MCF 10A (cell line): ENCODE data around the gene PAPPA2. TPM values are rescaled to one million over a fixed set of nuclear protein-coding genes. Genes with fewer than 3 reads are reported as not detected.

Experiments
- BruUV-seq: library from RNA; stranded (reverse); fragments of 400-500 nt; replicated peaks from 2 replicates; lab custom pipeline; 2021; lab: Mats Ljungman, UMichigan
- CTCF ChIA-PET: fragments of 300-600 bp; sonication (Branson Sonifier 250); formaldehyde crosslinking; extraction: SDS; loops from one replicate; lab custom pipeline; 2021; ENCODE audit warnings: antibody characterized with exemption, inconsistent platforms; lab: Yijun Ruan, JAX
- POLR2A ChIA-PET: fragments of 300-600, 350-650 bp; sonication (Branson Sonifier 250); formaldehyde crosslinking; extraction: SDS; loops from one replicate; lab custom pipeline; 2020; ENCODE audit warnings: antibody characterized with exemption, inconsistent platforms; lab: Yijun Ruan, JAX
- DNase-seq: peaks from one replicate; pipeline ENCODE4 v3.0.0-alpha.2; 2018; ENCODE audit not compliant: unreplicated experiment
- H3K27ac Mint-ChIP-seq: one replicate; pipeline ENCODE4 v1.8.0; 2022; ENCODE audit warnings: mild to moderate bottlenecking, low read depth, mixed read lengths; ENCODE audit not compliant: unreplicated experiment
- H3K27me3 Mint-ChIP-seq: one replicate; pipeline ENCODE4 v1.8.0; 2022; ENCODE audit warnings: mixed read lengths; ENCODE audit not compliant: insufficient read depth, unreplicated experiment
- H3K36me3 Mint-ChIP-seq: one replicate; pipeline ENCODE4 v1.8.0; 2022; ENCODE audit warnings: mild to moderate bottlenecking, moderate library complexity, mixed read lengths; ENCODE audit not compliant: insufficient read depth, unreplicated experiment
- H3K4me1 Mint-ChIP-seq: one replicate; pipeline ENCODE4 v1.8.0; 2022; ENCODE audit warnings: mixed read lengths; ENCODE audit not compliant: insufficient read depth, unreplicated experiment
- H3K4me3 Mint-ChIP-seq: one replicate; pipeline ENCODE4 v1.8.0; 2022; ENCODE audit warnings: mild to moderate bottlenecking, moderate library complexity, mixed read lengths; ENCODE audit not compliant: unreplicated experiment
- H3K9me3 Mint-ChIP-seq: one replicate; pipeline ENCODE4 v1.8.0; 2022; ENCODE audit warnings: mixed read lengths; ENCODE audit not compliant: unreplicated experiment
- intact Hi-C: fragments of 100-400 bp; cut with micrococcal nuclease; formaldehyde crosslinking; loops from 2 replicates; pipeline ENCODE4 v1.14.1; 2022
- total RNA-seq: library from RNA; stranded (reverse); gene quantifications from 2 replicates; pipeline ENCODE4 v1.2.3, GENCODE V29; 2022
- TF ChIP-seq, protein P1 (sequence below): fragments of 200-600 bp; IDR thresholded peaks from one replicate; pipeline ENCODE4 v1.8.0; 2022; ENCODE audit warnings: antibody characterized with exemption, mild to moderate bottlenecking; ENCODE audit not compliant: unreplicated experiment

PAPPA2 gene
- total RNA-seq, 1 experiment from 2014 or later: 11.5 TPM

DNA sequence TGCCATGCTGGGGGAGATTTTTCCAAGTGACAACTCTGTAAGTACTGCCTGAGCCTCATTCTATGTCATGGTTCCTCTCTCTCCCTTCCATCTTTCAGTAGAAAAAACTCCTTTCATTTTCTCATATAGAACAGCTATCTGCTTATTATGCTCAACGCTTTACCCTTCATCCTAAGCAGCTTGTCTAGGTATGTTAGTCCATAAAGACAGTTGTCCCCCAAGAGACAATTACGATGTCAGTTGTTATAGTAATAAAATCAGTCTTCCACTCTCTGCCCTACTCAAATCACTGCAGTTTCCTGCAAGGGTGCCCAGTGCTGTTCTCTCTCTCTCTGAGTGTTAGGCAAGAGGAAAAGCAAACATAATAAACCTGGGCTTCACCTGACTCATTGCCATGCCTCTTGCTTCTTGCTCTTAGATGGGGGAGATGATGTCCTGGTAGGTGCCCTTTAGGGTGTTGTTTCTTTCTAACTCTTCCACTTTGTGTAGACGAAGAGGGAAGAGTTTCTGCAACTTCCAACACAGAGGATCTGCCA is 59.4 kb downstream of the PAPPA2 start:
- no peak overlapping the region for H3K4me3 Mint-ChIP-seq
- no peaks in the 10 kb centered on the region for H3K36me3 Mint-ChIP-seq
- TF ChIP-seq, protein P1, sequence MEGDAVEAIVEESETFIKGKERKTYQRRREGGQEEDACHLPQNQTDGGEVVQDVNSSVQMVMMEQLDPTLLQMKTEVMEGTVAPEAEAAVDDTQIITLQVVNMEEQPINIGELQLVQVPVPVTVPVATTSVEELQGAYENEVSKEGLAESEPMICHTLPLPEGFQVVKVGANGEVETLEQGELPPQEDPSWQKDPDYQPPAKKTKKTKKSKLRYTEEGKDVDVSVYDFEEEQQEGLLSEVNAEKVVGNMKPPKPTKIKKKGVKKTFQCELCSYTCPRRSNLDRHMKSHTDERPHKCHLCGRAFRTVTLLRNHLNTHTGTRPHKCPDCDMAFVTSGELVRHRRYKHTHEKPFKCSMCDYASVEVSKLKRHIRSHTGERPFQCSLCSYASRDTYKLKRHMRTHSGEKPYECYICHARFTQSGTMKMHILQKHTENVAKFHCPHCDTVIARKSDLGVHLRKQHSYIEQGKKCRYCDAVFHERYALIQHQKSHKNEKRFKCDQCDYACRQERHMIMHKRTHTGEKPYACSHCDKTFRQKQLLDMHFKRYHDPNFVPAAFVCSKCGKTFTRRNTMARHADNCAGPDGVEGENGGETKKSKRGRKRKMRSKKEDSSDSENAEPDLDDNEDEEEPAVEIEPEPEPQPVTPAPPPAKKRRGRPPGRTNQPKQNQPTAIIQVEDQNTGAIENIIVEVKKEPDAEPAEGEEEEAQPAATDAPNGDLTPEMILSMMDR: no peak
- H3K9me3 Mint-ChIP-seq: no peaks in the 10 kb centered on the region
- H3K27ac Mint-ChIP-seq: no peak overlapping the region
- ChIA-PET CTCF (interaction anchor here (1.5 kb wide), 1 partner anchor 37 kb away, joined by 6 read pairs; no protein-coding TSS in a partner anchor), POLR2A (interaction anchor here (0.8 kb wide), 1 partner anchor 11 kb away, joined by 3 read pairs; no protein-coding TSS in a partner anchor)
- peak; percentile 27 for DNase-seq
- peaks cover 55% of the 10 kb centered on the region for H3K27me3 Mint-ChIP-seq
- BruUV-seq: no TSS peak
- peaks cover 14% of the 10 kb centered on the region for H3K4me1 Mint-ChIP-seq
- intact Hi-C loops: no loop called here

DNA sequence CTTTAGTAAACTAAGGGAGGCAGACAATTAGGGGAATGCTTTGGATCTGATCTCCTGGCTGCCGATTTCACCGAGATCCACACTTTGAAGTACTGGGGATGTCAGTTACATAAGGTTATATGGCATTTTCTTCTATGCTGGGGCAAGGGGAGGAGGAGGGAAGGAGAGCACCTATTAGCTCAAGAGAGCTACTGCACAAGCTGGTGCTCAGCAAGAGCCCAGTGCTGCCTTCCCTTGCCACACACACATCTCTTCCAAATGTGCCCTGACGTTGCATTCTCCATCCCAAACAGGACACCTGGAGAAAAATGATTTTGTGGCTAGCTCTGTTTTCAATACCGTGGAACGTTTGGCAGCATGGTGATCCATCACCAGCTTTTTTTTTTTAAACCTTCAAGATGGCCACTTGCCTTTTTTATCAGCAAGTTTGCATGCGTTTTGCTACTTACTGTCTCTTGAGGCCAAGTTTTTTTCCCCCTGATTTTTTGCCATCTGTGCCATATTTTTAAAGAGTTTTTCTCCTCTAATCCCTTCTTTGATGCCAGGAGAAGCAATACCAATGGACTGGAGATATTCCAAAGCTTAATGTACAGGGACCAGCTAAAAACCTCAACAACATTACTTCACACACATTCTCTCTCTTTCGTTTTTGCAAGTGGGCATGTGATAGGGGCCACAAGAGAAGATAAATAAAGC is 66.6 kb downstream of the PAPPA2 start:
- H3K4me1 Mint-ChIP-seq: peaks cover 7% of the 10 kb centered on the region
- H3K9me3 Mint-ChIP-seq: no peaks in the 10 kb centered on the region
- ChIA-PET CTCF (interaction anchor here (0.7 to 3.6 kb wide), 3 partner anchors 13 to 30 kb away, joined by 3 to 11 read pairs (median 6); no protein-coding TSS in a partner anchor), POLR2A (interaction anchor here (0.7 to 1.3 kb wide), 2 partner anchors 13 to 52 kb away, joined by 3 read pairs; no protein-coding TSS in a partner anchor)
- intact Hi-C loops: no loop called here
- no TSS peak for BruUV-seq
- DNase-seq: no peak
- H3K27me3 Mint-ChIP-seq: peaks cover 40% of the 10 kb centered on the region
- TF ChIP-seq, protein P1: no peak
- no peak overlapping the region for H3K27ac Mint-ChIP-seq
- H3K4me3 Mint-ChIP-seq: no peak overlapping the region
- H3K36me3 Mint-ChIP-seq: no peaks in the 10 kb centered on the region

DNA sequence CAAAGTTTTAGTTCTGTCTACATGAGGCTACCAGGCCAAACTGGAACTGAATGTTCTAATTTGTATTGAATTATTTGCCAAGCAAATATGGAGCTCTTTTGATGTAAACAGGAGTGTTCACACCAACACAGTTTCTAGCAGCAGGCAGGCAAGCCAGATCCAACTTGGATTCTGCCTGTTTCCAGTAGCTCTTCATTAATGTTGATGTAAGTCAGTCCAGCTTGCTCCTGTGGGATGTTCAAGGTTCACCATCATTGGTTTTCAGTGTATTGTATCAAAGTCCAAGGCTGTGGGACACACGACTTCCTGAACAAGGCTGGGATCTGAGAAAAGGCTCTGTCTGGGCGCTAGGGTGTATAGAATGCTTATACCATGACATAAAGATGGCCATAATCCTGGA is 68.1 kb downstream of the PAPPA2 start:
- CTCF ChIA-PET: interaction anchor here (0.6 to 3.6 kb wide), 4 partner anchors 29 to 966 kb away, joined by 3 to 11 read pairs (median 3); no protein-coding TSS in a partner anchor
- POLR2A ChIA-PET: interaction anchor here (0.8 kb wide), 1 partner anchor 13 kb away, joined by 5 read pairs; no protein-coding TSS in a partner anchor
- no peak overlapping the region for H3K4me3 Mint-ChIP-seq
- no peak for DNase-seq
- no peak overlapping the region for H3K27ac Mint-ChIP-seq
- H3K9me3 Mint-ChIP-seq: no peaks in the 10 kb centered on the region
- peaks cover 7% of the 10 kb centered on the region for H3K4me1 Mint-ChIP-seq
- peaks cover 37% of the 10 kb centered on the region for H3K27me3 Mint-ChIP-seq
- BruUV-seq: no TSS peak
- intact Hi-C loops: no loop called here
- TF ChIP-seq, protein P1: no peak
- H3K36me3 Mint-ChIP-seq: no peaks in the 10 kb centered on the region
